ENCODE results near the gene FNDC3A. TPM values are rescaled to one million over a fixed set of nuclear protein-coding genes. Genes with fewer than 3 reads are reported as not detected.

The FNDC3A gene
- polyA plus RNA-seq, 1 donor, result 60.1 TPM

DNA sequence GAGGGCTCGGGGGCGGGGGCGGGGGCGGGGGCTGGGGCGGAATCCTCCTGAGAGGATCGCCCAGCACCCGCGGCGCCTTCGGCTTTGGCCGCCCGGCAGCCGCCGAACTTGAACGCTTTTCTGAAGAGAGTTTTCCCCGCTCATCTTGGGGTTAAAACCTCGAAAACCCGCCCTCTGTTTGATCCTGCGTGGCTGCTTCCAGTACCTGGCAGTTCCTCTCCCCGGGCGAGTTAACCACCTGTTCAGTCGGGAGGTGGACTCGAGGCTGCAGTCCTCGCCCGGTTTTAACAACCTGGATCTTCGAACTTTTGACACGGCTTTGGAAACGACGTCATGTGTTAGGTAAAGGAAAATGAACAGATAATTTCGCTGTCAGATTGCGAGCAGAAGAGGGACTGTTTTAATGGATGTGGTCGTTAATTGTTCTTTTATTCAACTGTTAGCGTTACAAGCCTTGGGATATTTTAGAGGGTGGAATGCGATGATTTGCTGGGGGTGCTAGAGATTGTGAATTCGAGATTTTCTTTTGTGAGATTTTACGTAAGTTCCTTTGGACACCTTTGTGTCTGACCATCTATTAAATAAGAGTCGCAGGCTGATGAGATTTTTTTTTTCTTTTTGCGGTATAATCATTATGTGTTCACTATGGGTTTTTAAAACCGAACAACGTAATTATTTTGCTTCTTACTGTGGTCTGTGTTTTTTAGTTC is 1.0 kb downstream of the FNDC3A start:
- Histone ChIP-seq H3K36me3 (ENCODE audit: control insufficient read depth, insufficient read depth, low read length) (no peaks in the 10 kb centered on the region), H3K27me3 (ENCODE audit: control insufficient read depth, insufficient read depth, low read length) (no peaks in the 10 kb centered on the region), H3K27ac (ENCODE audit: low read length) (peak overlapping the region; percentile 99), H3K9me3 (ENCODE audit: control insufficient read depth, low read depth, low read length) (peaks cover 7% of the 10 kb centered on the region), H3K4me3 (ENCODE audit: low read length) (peak overlapping the region; percentile 90), H3K4me1 (ENCODE audit: control insufficient read depth, insufficient read depth, low read length) (peaks cover 11% of the 10 kb centered on the region)
- DNase-seq, result peak; percentile 89 to 95
- 0% methylated on average over 3 of the region's 40 CpGs for WGBS (ENCODE audit: insufficient coverage, low lambda C conversion rate)

GRCh38 chr13:48977286-48977625 is 1.5 kb downstream of the FNDC3A start:
- Histone ChIP-seq H3K4me3 (ENCODE audit: low read length) (peak overlapping the region; percentile 90), H3K36me3 (ENCODE audit: control insufficient read depth, insufficient read depth, low read length) (no peaks in the 10 kb centered on the region), H3K27ac (ENCODE audit: low read length) (peak overlapping the region; percentile 99), H3K9me3 (ENCODE audit: control insufficient read depth, low read depth, low read length) (peaks cover 7% of the 10 kb centered on the region), H3K4me1 (ENCODE audit: control insufficient read depth, insufficient read depth, low read length) (peaks cover 11% of the 10 kb centered on the region), H3K27me3 (ENCODE audit: control insufficient read depth, insufficient read depth, low read length) (no peaks in the 10 kb centered on the region)
- no CpG with 5 or more reads among the region's 3 CpGs for WGBS (ENCODE audit: insufficient coverage, low lambda C conversion rate)
- peak in 1 of 2 donors; percentile 48 for DNase-seq

- H3K4me3 ChIP-seq (ENCODE audit: low read length), result peak overlapping the region; percentile 90
- no peaks in the 10 kb centered on the region for H3K36me3 ChIP-seq (ENCODE audit: control insufficient read depth, insufficient read depth, low read length)
- peaks cover 11% of the 10 kb centered on the region for H3K4me1 ChIP-seq (ENCODE audit: control insufficient read depth, insufficient read depth, low read length)
- no peak for DNase-seq
- peak overlapping the region; percentile 99 for H3K27ac ChIP-seq (ENCODE audit: low read length)
- H3K9me3 ChIP-seq (ENCODE audit: control insufficient read depth, low read depth, low read length), result peaks cover 7% of the 10 kb centered on the region
- WGBS (ENCODE audit: insufficient coverage, low lambda C conversion rate), result 61% methylated on average over 3 of the region's 3 CpGs
- no peaks in the 10 kb centered on the region for H3K27me3 ChIP-seq (ENCODE audit: control insufficient read depth, insufficient read depth, low read length)
These were observed 2.3 kb downstream of the FNDC3A start for GRCh38 chr13:48977973-48978372.

DNA sequence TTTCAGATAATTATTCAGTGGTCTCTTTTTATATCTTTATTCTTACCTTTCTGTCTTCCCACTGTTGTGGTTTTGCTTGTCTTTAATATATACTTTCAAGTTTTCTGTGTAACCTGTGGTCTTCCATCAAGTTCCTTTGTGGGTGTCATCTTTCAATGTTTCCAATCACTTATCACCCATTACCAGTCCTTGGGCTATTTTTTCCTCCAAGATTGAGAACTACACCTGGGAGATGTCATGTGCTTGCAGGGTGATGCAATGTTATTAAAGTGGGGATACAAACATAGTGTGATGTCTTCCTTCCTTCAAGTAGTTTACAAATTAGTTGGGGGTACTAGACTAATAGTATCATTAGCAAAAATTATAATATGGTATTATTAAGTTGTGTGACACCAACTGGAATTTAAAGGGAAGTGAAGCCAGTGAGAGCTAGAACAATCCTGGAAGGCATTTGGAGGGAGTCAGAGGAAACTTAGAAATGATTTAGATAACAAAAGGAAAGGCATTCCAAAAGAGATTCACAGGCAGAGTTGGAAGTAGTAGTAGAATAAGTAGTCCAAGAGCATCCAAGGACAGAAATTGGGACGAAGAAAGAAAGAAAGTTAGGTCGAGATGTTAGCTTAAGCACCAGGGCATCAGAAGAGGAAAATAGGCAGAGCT is 3.4 kb downstream of the FNDC3A start:
- H3K27me3 ChIP-seq (ENCODE audit: control insufficient read depth, insufficient read depth, low read length), result no peaks in the 10 kb centered on the region
- no peak for DNase-seq
- H3K27ac ChIP-seq (ENCODE audit: low read length), result no peak overlapping the region
- peaks cover 11% of the 10 kb centered on the region for H3K4me1 ChIP-seq (ENCODE audit: control insufficient read depth, insufficient read depth, low read length)
- WGBS (ENCODE audit: insufficient coverage, low lambda C conversion rate), result no CpG with 5 or more reads among the region's 2 CpGs
- H3K36me3 ChIP-seq (ENCODE audit: control insufficient read depth, insufficient read depth, low read length), result no peaks in the 10 kb centered on the region
- H3K4me3 ChIP-seq (ENCODE audit: low read length), result no peak overlapping the region
- peaks cover 2% of the 10 kb centered on the region for H3K9me3 ChIP-seq (ENCODE audit: control insufficient read depth, low read depth, low read length)

GRCh38 chr13:48979892-48980291 is 4.2 kb downstream of the FNDC3A start:
- H3K27ac ChIP-seq (ENCODE audit: low read length), result no peak overlapping the region
- WGBS (ENCODE audit: insufficient coverage, low lambda C conversion rate), result 71% methylated on average over 1 of the region's 2 CpGs
- no peaks in the 10 kb centered on the region for H3K27me3 ChIP-seq (ENCODE audit: control insufficient read depth, insufficient read depth, low read length)
- no peak overlapping the region for H3K4me3 ChIP-seq (ENCODE audit: low read length)
- no peak for DNase-seq
- no peaks in the 10 kb centered on the region for H3K36me3 ChIP-seq (ENCODE audit: control insufficient read depth, insufficient read depth, low read length)
- peaks cover 11% of the 10 kb centered on the region for H3K4me1 ChIP-seq (ENCODE audit: control insufficient read depth, insufficient read depth, low read length)
- H3K9me3 ChIP-seq (ENCODE audit: control insufficient read depth, low read depth, low read length), result no peaks in the 10 kb centered on the region

GRCh38 chr13:48983331-48983730 is 7.6 kb downstream of the FNDC3A start:
- Histone ChIP-seq H3K27me3 (ENCODE audit: control insufficient read depth, insufficient read depth, low read length) (no peaks in the 10 kb centered on the region), H3K9me3 (ENCODE audit: control insufficient read depth, low read depth, low read length) (no peaks in the 10 kb centered on the region), H3K4me3 (ENCODE audit: low read length) (no peak overlapping the region), H3K4me1 (ENCODE audit: control insufficient read depth, insufficient read depth, low read length) (peaks cover 11% of the 10 kb centered on the region), H3K36me3 (ENCODE audit: control insufficient read depth, insufficient read depth, low read length) (no peaks in the 10 kb centered on the region), H3K27ac (ENCODE audit: low read length) (no peak overlapping the region)
- no peak for DNase-seq
- no CpG with 5 or more reads among the region's 1 CpG for WGBS (ENCODE audit: insufficient coverage, low lambda C conversion rate)

- Histone ChIP-seq H3K36me3 (ENCODE audit: control insufficient read depth, insufficient read depth, low read length) (no peaks in the 10 kb centered on the region), H3K9me3 (ENCODE audit: control insufficient read depth, low read depth, low read length) (peaks cover 5% of the 10 kb centered on the region), H3K27me3 (ENCODE audit: control insufficient read depth, insufficient read depth, low read length) (no peaks in the 10 kb centered on the region), H3K4me3 (ENCODE audit: low read length) (no peak overlapping the region), H3K27ac (ENCODE audit: low read length) (no peak overlapping the region), H3K4me1 (ENCODE audit: control insufficient read depth, insufficient read depth, low read length) (no peaks in the 10 kb centered on the region)
- WGBS (ENCODE audit: insufficient coverage, low lambda C conversion rate), result no CpG with 5 or more reads among the region's 2 CpGs
- no peak for DNase-seq
These were observed 10.0 kb downstream of the FNDC3A start for GRCh38 chr13:48985756-48986155.

DNA sequence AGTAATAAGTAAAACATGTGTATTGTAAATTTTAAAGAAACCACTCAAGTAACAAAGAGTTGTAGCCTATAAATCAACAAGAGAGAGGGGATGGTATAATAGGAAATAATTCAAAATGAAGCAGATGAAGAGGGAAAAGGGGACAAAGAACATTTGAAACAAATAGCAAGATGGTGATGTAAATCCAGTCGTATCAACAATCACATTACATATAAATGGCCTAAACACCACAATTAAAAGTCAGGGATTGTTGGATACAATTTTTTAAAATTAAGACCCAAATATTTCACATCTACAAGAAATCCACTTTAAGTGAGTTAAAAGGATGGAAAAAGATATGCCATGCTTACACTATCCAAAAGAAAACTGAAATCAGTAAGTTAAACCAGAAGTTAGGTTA is 15.2 kb downstream of the FNDC3A start:
- 100% methylated on average over 1 of the region's 1 CpG for WGBS (ENCODE audit: insufficient coverage, low lambda C conversion rate)
- no peak overlapping the region for H3K27ac ChIP-seq (ENCODE audit: low read length)
- peaks cover 13% of the 10 kb centered on the region for H3K9me3 ChIP-seq (ENCODE audit: control insufficient read depth, low read depth, low read length)
- DNase-seq, result no peak
- H3K4me3 ChIP-seq (ENCODE audit: low read length), result no peak overlapping the region
- H3K27me3 ChIP-seq (ENCODE audit: control insufficient read depth, insufficient read depth, low read length), result no peaks in the 10 kb centered on the region
- no peaks in the 10 kb centered on the region for H3K36me3 ChIP-seq (ENCODE audit: control insufficient read depth, insufficient read depth, low read length)
- H3K4me1 ChIP-seq (ENCODE audit: control insufficient read depth, insufficient read depth, low read length), result no peaks in the 10 kb centered on the region

- Histone ChIP-seq H3K4me1 (ENCODE audit: control insufficient read depth, insufficient read depth, low read length) (no peaks in the 10 kb centered on the region), H3K27ac (ENCODE audit: low read length) (no peak overlapping the region), H3K4me3 (ENCODE audit: low read length) (no peak overlapping the region), H3K9me3 (ENCODE audit: control insufficient read depth, low read depth, low read length) (peaks cover 13% of the 10 kb centered on the region), H3K36me3 (ENCODE audit: control insufficient read depth, insufficient read depth, low read length) (no peaks in the 10 kb centered on the region), H3K27me3 (ENCODE audit: control insufficient read depth, insufficient read depth, low read length) (no peaks in the 10 kb centered on the region)
- DNase-seq, result no peak
These were observed 17.4 kb downstream of the FNDC3A start for GRCh38 chr13:48993150-48993549.

DNA sequence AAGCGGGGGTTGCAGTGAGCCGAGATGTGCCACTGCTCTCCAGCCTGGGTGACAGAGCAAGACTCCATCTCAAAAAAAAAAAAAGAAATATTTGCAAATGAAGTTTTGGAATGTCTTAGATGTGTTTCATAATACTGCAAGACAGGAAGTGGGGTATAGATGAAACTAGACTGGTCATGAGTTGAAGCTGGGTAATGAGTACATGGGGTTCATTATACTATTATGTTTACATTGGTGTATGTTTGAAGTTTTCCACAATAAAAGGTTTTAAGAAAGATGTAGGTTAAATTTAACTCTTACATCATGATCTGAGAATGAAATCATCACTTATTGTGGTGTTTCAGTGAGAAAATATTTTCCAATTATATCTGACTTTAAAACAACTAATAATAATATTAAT is 19.0 kb downstream of the FNDC3A start:
- WGBS (ENCODE audit: insufficient coverage, low lambda C conversion rate), result no CpG with 5 or more reads among the region's 2 CpGs
- H3K4me1 ChIP-seq (ENCODE audit: control insufficient read depth, insufficient read depth, low read length), result no peaks in the 10 kb centered on the region
- no peaks in the 10 kb centered on the region for H3K36me3 ChIP-seq (ENCODE audit: control insufficient read depth, insufficient read depth, low read length)
- H3K27me3 ChIP-seq (ENCODE audit: control insufficient read depth, insufficient read depth, low read length), result no peaks in the 10 kb centered on the region
- no peak for DNase-seq
- peaks cover 14% of the 10 kb centered on the region for H3K9me3 ChIP-seq (ENCODE audit: control insufficient read depth, low read depth, low read length)
- no peak overlapping the region for H3K4me3 ChIP-seq (ENCODE audit: low read length)
- H3K27ac ChIP-seq (ENCODE audit: low read length), result no peak overlapping the region
